Pancreas (tissue), 10 donors: Measurements from ENCODE around the gene HBS1L. TPM values are rescaled to one million over a fixed set of nuclear protein-coding genes. Genes with fewer than 3 reads are reported as not detected.
"Not testable (repeated sequence)": the region's sequence is repeated elsewhere in the genome, so short reads cannot be mapped to it uniquely, and the experiment has no call there.

Experiments used
- ATAC-seq, 4 donors: fragments of 200-7000 bp; cut with Tn5 transposase; one replicate each; pipeline versions ENCODE4 v1.8.0 to v1.9.1; 2020; ENCODE audit warnings: mild to moderate bottlenecking in 4 of 4, moderate library complexity in 4 of 4
- DNase-seq, 6 donors: peaks; one replicate each; pipeline ENCODE4 v3.0.0-alpha.2; 2020
- FAIRE-seq: peaks from 2 replicates; lab custom pipeline; 2012; peaks lifted over from hg19 to GRCh38; lab: Jason Lieb, UNC
- H3K27ac ChIP-seq, 4 donors: fragments of 200-600 bp; sonication (generic); 1 replicate in 3 of 4; 2 replicates in 1 of 4; pipeline versions ENCODE4 v1.5.0 to v1.8.0; 2020
- H3K27me3 ChIP-seq, 4 donors: fragments of 200-600 bp; one replicate each; pipeline ENCODE4 v1.8.0; 2021
- H3K36me3 ChIP-seq, 3 donors: fragments of 200-600 bp; sonication (generic) in 1 of 3; one replicate each; pipeline versions ENCODE4 v1.5.0 to v1.8.0; 2020 to 2021
- H3K4me1 ChIP-seq, 3 donors: fragments of 200-600 bp; one replicate each; pipeline ENCODE4 v1.8.0; 2021
- H3K4me3 ChIP-seq, 4 donors: fragments of 200-600 bp; sonication (generic) in 2 of 4; one replicate each; pipeline versions ENCODE4 v1.5.0 to v1.8.0; 2020 to 2021
- H3K9me3 ChIP-seq, 4 donors: fragments of 200-600 bp; one replicate each; pipeline ENCODE4 v1.8.0; 2021
- CTCF ChIP-seq, 4 donors: fragments of 200-600 bp; sonication (generic) in 3 of 4; IDR thresholded peaks; one replicate each; pipeline versions ENCODE4 v1.5.0 to v1.8.0; 2021; ENCODE audit warnings: antibody characterized with exemption in 4 of 4
- WGBS, 2 donors: extraction: QIAGEN DNeasy Blood & Tissue Kit; methylation state at CpG; one replicate each; pipeline ENCODE4 v1.1.7; 2013; 5-methylcytosine and 5-hydroxymethylcytosine counted together
- intact Hi-C, 3 donors: fragments of 100-400 bp; cut with DNase I; formaldehyde crosslinking; loops; one replicate each; pipeline versions ENCODE4 v1.11.1 to v1.14.2; 2022
- polyA plus RNA-seq, 2 donors: library from polyadenylated mRNA; stranded (reverse); fragments of 200-250 nt; gene quantifications; one replicate each; pipeline ENCODE4 v1.2.3, GENCODE V29; 2013
- total RNA-seq, 6 donors: library from RNA; stranded (reverse); fragmentation: NEBNext Ultra II Directional in 4 of 6; extraction: Animal tissue kit (Norgen Biotek cat#: 25700) in 4 of 6; gene quantifications; one replicate each; pipeline versions ENCODE4 v1.2.1 to v1.2.4, GENCODE V29; 2021 to 2023
- donor health status: healthy with polysubstance abuse.
- donor health status: DM: no; HTN: no; CAD: no; lungs with moderate emphysema.
- donor health status: DM: no; HTN: no; CAD: no.
- donor health status: control.
- donor health status: control.
- donor health status: Bipolar disorder and iron deficiency.
- donor health status: DM: yes; HTN: yes; CAD: no.
- donor health status: DM: no; HTN: no; CAD: no.
- donor health status: DM: no; HTN: no; CAD: no.
- donor health status: DM: yes; HTN: yes; CAD: no.

HBS1L gene
- total and polyA plus RNA-seq, 8 donors, result 10.3 to 41.5 (median 38.9) TPM

GRCh38 chr6:135066397-135066796, 11.8 kb upstream of the HBS1L start:
- H3K36me3 ChIP-seq, result no peaks in the 10 kb centered on the region
- intact Hi-C loops, result no loop called here
- FAIRE-seq, result no peak
- H3K27ac ChIP-seq, result no peak overlapping the region
- no peak overlapping the region for H3K4me3 ChIP-seq
- 76 to 77% methylated on average over 2 of the region's 2 CpGs for WGBS, 2 donors
- DNase-seq, result no peak
- no peaks in the 10 kb centered on the region for H3K4me1 ChIP-seq
- no peaks in the 10 kb centered on the region for H3K27me3 ChIP-seq
- H3K9me3 ChIP-seq, result no peaks in the 10 kb centered on the region
- no peak for ATAC-seq
- TF ChIP-seq CTCF (IDR thresholded peaks at IDR 0.05), result no peak

DNA sequence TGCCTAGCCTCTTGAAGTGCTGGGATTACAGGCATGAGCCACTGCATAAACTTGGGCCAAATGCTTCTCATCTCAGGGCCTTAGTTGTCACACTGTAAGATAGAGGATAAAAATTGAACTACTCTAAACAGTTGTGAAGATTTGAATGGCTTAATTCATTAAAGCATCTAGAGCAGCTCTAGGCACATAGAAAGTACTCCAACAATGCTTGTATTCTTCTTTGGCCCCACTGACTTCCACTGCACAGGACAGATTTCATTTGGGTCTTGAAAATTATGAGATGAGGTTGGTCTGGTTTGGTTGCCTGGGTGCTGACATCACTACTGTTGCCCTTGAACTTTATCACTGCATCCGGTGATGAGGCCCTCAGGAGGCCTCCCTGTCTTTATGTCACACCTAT, 10.0 kb upstream of the HBS1L start:
- no peak for DNase-seq
- H3K36me3 ChIP-seq, result no peaks in the 10 kb centered on the region
- no peaks in the 10 kb centered on the region for H3K9me3 ChIP-seq
- no peaks in the 10 kb centered on the region for H3K27me3 ChIP-seq
- intact Hi-C loops, result no loop called here
- WGBS, 2 donors, result 36 to 40% methylated on average over 1 of the region's 1 CpG
- no peak for FAIRE-seq
- H3K27ac ChIP-seq, result no peak overlapping the region
- no peak for ATAC-seq
- no peaks in the 10 kb centered on the region for H3K4me1 ChIP-seq
- no peak for TF ChIP-seq CTCF (IDR thresholded peaks at IDR 0.05)
- no peak overlapping the region for H3K4me3 ChIP-seq

- intact Hi-C loops, result no loop called here
- Histone ChIP-seq H3K36me3 (no peaks in the 10 kb centered on the region), H3K4me3 (no peak overlapping the region), H3K4me1 (no peaks in the 10 kb centered on the region), H3K27ac (no peak overlapping the region), H3K27me3 (no peaks in the 10 kb centered on the region), H3K9me3 (no peaks in the 10 kb centered on the region)
- FAIRE-seq, result no peak
- DNase-seq, result no peak
- WGBS, 2 donors, result 60 to 67% methylated on average over 3 of the region's 3 CpGs
- no peak for ATAC-seq
- no peak for TF ChIP-seq CTCF (IDR thresholded peaks at IDR 0.05)
These were observed 9.3 kb upstream of the HBS1L start for GRCh38 chr6:135063926-135064325.

- WGBS, 2 donors, result 57 to 61% methylated on average over 7 of the region's 7 CpGs
- Histone ChIP-seq H3K9me3 (no peaks in the 10 kb centered on the region), H3K4me3 (no peak overlapping the region), H3K27ac (no peak overlapping the region), H3K27me3 (no peaks in the 10 kb centered on the region), H3K36me3 (no peaks in the 10 kb centered on the region), H3K4me1 (no peaks in the 10 kb centered on the region)
- intact Hi-C loops, result no loop called here
- FAIRE-seq (no peak), DNase-seq (no peak), ATAC-seq (no peak)
- no peak for TF ChIP-seq CTCF (IDR thresholded peaks at IDR 0.05)
These were observed 8.1 kb upstream of the HBS1L start for GRCh38 chr6:135062735-135063134.

- intact Hi-C loops, result no loop called here
- ATAC-seq (no peak), DNase-seq (no peak), FAIRE-seq (no peak)
- H3K27me3 ChIP-seq, result no peaks in the 10 kb centered on the region
- H3K9me3 ChIP-seq, result no peaks in the 10 kb centered on the region
- H3K4me3 ChIP-seq, result no peak overlapping the region
- 57 to 58% methylated on average over 4 of the region's 4 CpGs for WGBS, 2 donors
- H3K36me3 ChIP-seq, result no peaks in the 10 kb centered on the region
- no peak for TF ChIP-seq CTCF (IDR thresholded peaks at IDR 0.05)
- H3K4me1 ChIP-seq, result no peaks in the 10 kb centered on the region
- no peak overlapping the region for H3K27ac ChIP-seq
These were observed 5.5 kb upstream of the HBS1L start for GRCh38 chr6:135060076-135060475.

GRCh38 chr6:135058299-135058698, 3.7 kb upstream of the HBS1L start:
- H3K27me3 ChIP-seq, H3K27ac ChIP-seq, H3K36me3 ChIP-seq, ATAC-seq, H3K4me1 ChIP-seq, FAIRE-seq, H3K9me3 ChIP-seq, intact Hi-C loops, DNase-seq, H3K4me3 ChIP-seq: not testable (repeated sequence)
- 83 to 85% methylated on average over 11 of the region's 11 CpGs for WGBS, 2 donors
